ENCODE measurements around the gene LITAFD. TPM values are rescaled to one million over a fixed set of nuclear protein-coding genes. Genes with fewer than 3 reads are reported as not detected.

LITAFD gene
- total and polyA plus RNA-seq, 2 experiments from 2014 or later = 0.43 TPM; not detected in 1

- H3K9me3 ChIP-seq (ENCODE audit: low read depth) = no peaks in the 10 kb centered on the region
- no peaks in the 10 kb centered on the region for H3K27me3 ChIP-seq
- H3K27ac ChIP-seq = peak overlapping the region; percentile 48
- H3K4me3 ChIP-seq = no peak overlapping the region
- no peak for DNase-seq (ENCODE audit: low read depth in 1 of 2, low spot score in 1 of 2)
- TF ChIP-seq CTCF (IDR thresholded peaks at IDR 0.05; ENCODE audit: low read depth, low read length) = no peak
- H3K36me3 ChIP-seq = peaks cover 13% of the 10 kb centered on the region
- no peaks in the 10 kb centered on the region for H3K4me1 ChIP-seq (ENCODE audit: low read depth)
Observed at GRCh38 chr16:8853611-8854010, 28.5 kb upstream of the LITAFD start.

GRCh38 chr16:8854298-8854948 is 27.7 kb upstream of the LITAFD start:
- Histone ChIP-seq H3K27me3 (no peaks in the 10 kb centered on the region), H3K4me3 (no peak overlapping the region), H3K27ac (peak overlapping the region; percentile 43), H3K9me3 (ENCODE audit: low read depth) (no peaks in the 10 kb centered on the region), H3K36me3 (peaks cover 15% of the 10 kb centered on the region), H3K4me1 (ENCODE audit: low read depth) (no peaks in the 10 kb centered on the region)
- no peak for DNase-seq (ENCODE audit: low read depth in 1 of 2, low spot score in 1 of 2)
- no peak for TF ChIP-seq CTCF (IDR thresholded peaks at IDR 0.05; ENCODE audit: low read depth, low read length)

GRCh38 chr16:8855051-8855786 is 26.9 kb upstream of the LITAFD start:
- Histone ChIP-seq H3K4me3 (no peak overlapping the region), H3K4me1 (ENCODE audit: low read depth) (no peaks in the 10 kb centered on the region), H3K27me3 (no peaks in the 10 kb centered on the region), H3K36me3 (peaks cover 10% of the 10 kb centered on the region), H3K27ac (peak overlapping the region; percentile 43), H3K9me3 (ENCODE audit: low read depth) (no peaks in the 10 kb centered on the region)
- no peak for TF ChIP-seq CTCF (IDR thresholded peaks at IDR 0.05; ENCODE audit: low read depth, low read length)
- no peak for DNase-seq (ENCODE audit: low read depth in 1 of 2, low spot score in 1 of 2)

- no peaks in the 10 kb centered on the region for H3K27me3 ChIP-seq
- H3K27ac ChIP-seq = no peak overlapping the region
- no peak overlapping the region for H3K4me3 ChIP-seq
- H3K4me1 ChIP-seq (ENCODE audit: low read depth) = no peaks in the 10 kb centered on the region
- TF ChIP-seq CTCF (IDR thresholded peaks at IDR 0.05; ENCODE audit: low read depth, low read length) = no peak
- no peak for DNase-seq (ENCODE audit: low read depth in 1 of 2, low spot score in 1 of 2)
- no peaks in the 10 kb centered on the region for H3K9me3 ChIP-seq (ENCODE audit: low read depth)
- peaks cover 8% of the 10 kb centered on the region for H3K36me3 ChIP-seq
Observed at GRCh38 chr16:8855972-8856371, 26.2 kb upstream of the LITAFD start.

GRCh38 chr16:8858994-8859912 is 22.9 kb upstream of the LITAFD start:
- no peak overlapping the region for H3K4me3 ChIP-seq
- H3K27me3 ChIP-seq = no peaks in the 10 kb centered on the region
- no peak overlapping the region for H3K27ac ChIP-seq
- H3K4me1 ChIP-seq (ENCODE audit: low read depth) = peaks cover 8% of the 10 kb centered on the region
- peaks cover 5% of the 10 kb centered on the region for H3K36me3 ChIP-seq
- no peak for TF ChIP-seq CTCF (IDR thresholded peaks at IDR 0.05; ENCODE audit: low read depth, low read length)
- no peaks in the 10 kb centered on the region for H3K9me3 ChIP-seq (ENCODE audit: low read depth)
- DNase-seq (ENCODE audit: low read depth in 1 of 2, low spot score in 1 of 2) = no peak

All from cardiac muscle cell (in vitro differentiated cells and primary cell).